ENCODE data around the gene SSR1.

Gene SSR1

GRCh38 chr6:7271205-7271534, 41.8 kb downstream of the SSR1 start:
- Histone ChIP-seq H3K4ac (ENCODE audit: low read depth in 1 of 2, low read length in 2 of 2) (no peak overlapping the region), H3K9ac (ENCODE audit: low read length) (no peak overlapping the region), H3K18ac (ENCODE audit: low read depth in 1 of 2, low read length in 2 of 2) (peak overlapping the region in 1 of 2 experiments; percentile 57), H2AK5ac (ENCODE audit: low read length, severe bottlenecking) (no peak overlapping the region), H2AFZ (ENCODE audit: low read depth, low read length) (no peak overlapping the region), H2BK5ac (ENCODE audit: low read depth, low read length, poor library complexity, severe bottlenecking) (no peak overlapping the region), H3K36me3 (ENCODE audit: control insufficient read depth in 1 of 2, insufficient read depth in 2 of 2, low read depth in 1 of 2, low read length in 2 of 2) (no peaks in the 10 kb centered on the region), H3K27ac (ENCODE audit: low read length, poor library complexity, severe bottlenecking) (no peak overlapping the region), H4K91ac (ENCODE audit: low read length) (no peak overlapping the region), H3K4me1 (ENCODE audit: control insufficient read depth, insufficient read depth, low read depth, low read length) (peaks cover 21% of the 10 kb centered on the region), H3K4me3 (ENCODE audit: insufficient read depth in 1 of 2, low read depth in 1 of 2, low read length in 2 of 2) (no peak overlapping the region), H3K27me3 (ENCODE audit: control insufficient read depth in 1 of 2, insufficient read depth in 1 of 2, low read length in 2 of 2) (no peaks in the 10 kb centered on the region), H3K9me3 (ENCODE audit: control insufficient read depth, low read length) (no peaks in the 10 kb centered on the region), H3K14ac (ENCODE audit: low read length in 2 of 2) (peak overlapping the region in 1 of 2 experiments; percentile 63), H2BK15ac (ENCODE audit: low read depth, poor library complexity, severe bottlenecking) (no peak overlapping the region), H3K4me2 (ENCODE audit: low read length, poor library complexity, severe bottlenecking) (no peak overlapping the region), H4K8ac (ENCODE audit: low read length) (no peak overlapping the region), H3K79me1 (replicated peaks; ENCODE audit: low read length, poor library complexity, severe bottlenecking) (no peaks in the 10 kb centered on the region), H2BK120ac (ENCODE audit: low read depth, low read length) (no peak overlapping the region), H3K23ac (ENCODE audit: low read length in 2 of 2) (no peak overlapping the region), H2BK12ac (ENCODE audit: low read length in 2 of 2) (no peak overlapping the region)
- DNase-seq: no peak
- WGBS: 87% methylated on average over 11 of the region's 11 CpGs

DNA sequence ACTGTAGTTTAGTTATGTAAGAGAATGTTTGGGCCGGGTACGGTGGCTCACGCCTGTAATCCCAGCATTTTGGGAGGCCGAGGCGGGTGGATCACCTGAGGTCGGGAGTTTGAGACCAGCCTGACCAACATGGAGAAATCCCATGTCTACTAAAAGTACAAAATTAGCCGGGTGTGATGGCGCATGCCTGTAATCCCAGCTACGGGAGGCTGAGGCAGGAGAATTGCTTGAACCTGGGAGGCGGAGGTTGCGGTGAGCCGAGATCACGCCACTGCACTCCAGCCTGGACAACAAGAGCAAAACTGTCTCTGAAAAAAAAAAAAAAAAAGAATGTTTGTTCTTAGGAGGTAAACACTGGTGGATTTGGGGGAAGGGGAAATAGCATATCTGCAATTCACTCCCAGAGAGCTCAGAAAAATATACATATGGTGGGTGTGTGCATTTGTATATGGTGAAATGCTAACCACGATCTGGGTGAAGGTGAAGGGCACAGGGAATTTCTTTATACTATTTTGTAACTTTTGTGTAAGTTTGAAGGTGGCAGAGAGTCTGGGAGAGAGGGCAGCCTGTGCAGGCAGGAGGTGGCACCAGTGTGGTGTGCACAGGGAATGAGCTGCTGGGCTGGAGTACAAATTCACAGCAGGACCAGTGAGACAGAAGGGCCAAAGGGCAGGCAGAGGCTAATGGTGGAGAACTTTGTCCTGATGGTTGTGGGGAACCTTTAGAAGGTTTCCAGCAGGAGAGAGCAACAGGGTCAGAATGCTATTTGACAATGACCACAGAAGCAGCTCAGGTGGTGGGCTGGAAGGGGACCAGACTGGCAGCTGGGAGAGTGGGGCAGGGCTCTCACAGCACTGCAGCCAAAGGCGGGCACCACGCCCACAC, 42.4 kb downstream of the SSR1 start:
- WGBS: 85% methylated on average over 16 of the region's 16 CpGs
- Histone ChIP-seq H3K9me3 (ENCODE audit: control insufficient read depth, low read length) (no peaks in the 10 kb centered on the region), H2AK5ac (ENCODE audit: low read length, severe bottlenecking) (no peak overlapping the region)

DNA sequence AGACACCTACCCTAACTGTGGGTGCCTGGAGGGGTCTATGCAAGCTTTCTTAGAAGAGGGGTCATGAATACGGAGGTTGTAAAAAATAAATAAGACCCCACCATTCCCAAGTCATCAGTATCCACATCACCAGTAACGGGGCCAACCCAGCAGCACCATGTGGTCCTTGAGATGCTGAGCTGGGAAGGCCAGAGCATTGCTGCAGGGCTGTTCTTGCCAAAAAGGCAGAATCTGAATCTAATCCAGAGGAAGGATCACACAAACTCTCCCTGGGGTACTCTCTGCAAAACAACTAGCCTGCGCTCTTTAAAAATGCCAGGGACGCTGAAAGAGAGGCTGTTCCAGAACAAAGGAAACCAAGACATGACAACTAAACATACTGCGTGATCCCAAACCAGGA, 43.2 kb downstream of the SSR1 start:
- no peak overlapping the region for H2AFZ ChIP-seq (ENCODE audit: low read depth, low read length)
- no peaks in the 10 kb centered on the region for H3K36me3 ChIP-seq (ENCODE audit: control insufficient read depth in 1 of 2, insufficient read depth in 2 of 2, low read depth in 1 of 2, low read length in 2 of 2)
- H3K9me3 ChIP-seq (ENCODE audit: control insufficient read depth, low read length): no peaks in the 10 kb centered on the region
- H3K23ac ChIP-seq (ENCODE audit: low read length in 2 of 2): no peak overlapping the region
- no peak overlapping the region for H3K27ac ChIP-seq (ENCODE audit: low read length, poor library complexity, severe bottlenecking)
- no peak overlapping the region for H3K18ac ChIP-seq (ENCODE audit: low read depth in 1 of 2, low read length in 2 of 2)
- H2AK5ac ChIP-seq (ENCODE audit: low read length, severe bottlenecking): no peak overlapping the region
- H4K91ac ChIP-seq (ENCODE audit: low read length): no peak overlapping the region
- H4K8ac ChIP-seq (ENCODE audit: low read length): no peak overlapping the region
- peak overlapping the region; percentile 41 for H3K9ac ChIP-seq (ENCODE audit: low read length)
- H2BK120ac ChIP-seq (ENCODE audit: low read depth, low read length): no peak overlapping the region
- H3K4me2 ChIP-seq (ENCODE audit: low read length, poor library complexity, severe bottlenecking): no peak overlapping the region
- no peak overlapping the region for H2BK12ac ChIP-seq (ENCODE audit: low read length in 2 of 2)
- no peaks in the 10 kb centered on the region for H3K27me3 ChIP-seq (ENCODE audit: control insufficient read depth in 1 of 2, insufficient read depth in 1 of 2, low read length in 2 of 2)
- no peak overlapping the region for H2BK5ac ChIP-seq (ENCODE audit: low read depth, low read length, poor library complexity, severe bottlenecking)
- H3K4me3 ChIP-seq (ENCODE audit: insufficient read depth in 1 of 2, low read depth in 1 of 2, low read length in 2 of 2): no peak overlapping the region
- H3K79me1 ChIP-seq (replicated peaks; ENCODE audit: low read length, poor library complexity, severe bottlenecking): no peaks in the 10 kb centered on the region
- no peak for DNase-seq
- H3K4ac ChIP-seq (ENCODE audit: low read depth in 1 of 2, low read length in 2 of 2): no peak overlapping the region
- no peak overlapping the region for H3K14ac ChIP-seq (ENCODE audit: low read length in 2 of 2)
- no peak overlapping the region for H2BK15ac ChIP-seq (ENCODE audit: low read depth, poor library complexity, severe bottlenecking)
- WGBS: 95% methylated on average over 5 of the region's 5 CpGs
- H3K4me1 ChIP-seq (ENCODE audit: control insufficient read depth, insufficient read depth, low read depth, low read length): peaks cover 21% of the 10 kb centered on the region

More for the DNA sequence above, 42.4 kb downstream of the SSR1 start:
- Histone ChIP-seq H3K23ac (ENCODE audit: low read length in 2 of 2) (peak overlapping the region in 1 of 2 experiments; percentile 83), H2AFZ (ENCODE audit: low read depth, low read length) (no peak overlapping the region), H2BK15ac (ENCODE audit: low read depth, poor library complexity, severe bottlenecking) (no peak overlapping the region), H3K79me1 (replicated peaks; ENCODE audit: low read length, poor library complexity, severe bottlenecking) (no peaks in the 10 kb centered on the region), H2BK5ac (ENCODE audit: low read depth, low read length, poor library complexity, severe bottlenecking) (no peak overlapping the region), H3K18ac (ENCODE audit: low read depth in 1 of 2, low read length in 2 of 2) (peak overlapping the region in 1 of 2 experiments; percentile 57), H3K4me3 (ENCODE audit: insufficient read depth in 1 of 2, low read depth in 1 of 2, low read length in 2 of 2) (no peak overlapping the region), H3K36me3 (ENCODE audit: control insufficient read depth in 1 of 2, insufficient read depth in 2 of 2, low read depth in 1 of 2, low read length in 2 of 2) (no peaks in the 10 kb centered on the region), H2BK12ac (ENCODE audit: low read length in 2 of 2) (no peak overlapping the region), H3K27ac (ENCODE audit: low read length, poor library complexity, severe bottlenecking) (no peak overlapping the region), H3K4me2 (ENCODE audit: low read length, poor library complexity, severe bottlenecking) (no peak overlapping the region), H4K91ac (ENCODE audit: low read length) (no peak overlapping the region), H3K14ac (ENCODE audit: low read length in 2 of 2) (peak overlapping the region in 1 of 2 experiments; percentile 63), H3K4me1 (ENCODE audit: control insufficient read depth, insufficient read depth, low read depth, low read length) (peaks cover 21% of the 10 kb centered on the region), H3K27me3 (ENCODE audit: control insufficient read depth in 1 of 2, insufficient read depth in 1 of 2, low read length in 2 of 2) (no peaks in the 10 kb centered on the region), H2BK120ac (ENCODE audit: low read depth, low read length) (no peak overlapping the region), H4K8ac (ENCODE audit: low read length) (no peak overlapping the region), H3K9ac (ENCODE audit: low read length) (peak overlapping the region; percentile 41), H3K4ac (ENCODE audit: low read depth in 1 of 2, low read length in 2 of 2) (no peak overlapping the region)
- DNase-seq: no peak

DNA sequence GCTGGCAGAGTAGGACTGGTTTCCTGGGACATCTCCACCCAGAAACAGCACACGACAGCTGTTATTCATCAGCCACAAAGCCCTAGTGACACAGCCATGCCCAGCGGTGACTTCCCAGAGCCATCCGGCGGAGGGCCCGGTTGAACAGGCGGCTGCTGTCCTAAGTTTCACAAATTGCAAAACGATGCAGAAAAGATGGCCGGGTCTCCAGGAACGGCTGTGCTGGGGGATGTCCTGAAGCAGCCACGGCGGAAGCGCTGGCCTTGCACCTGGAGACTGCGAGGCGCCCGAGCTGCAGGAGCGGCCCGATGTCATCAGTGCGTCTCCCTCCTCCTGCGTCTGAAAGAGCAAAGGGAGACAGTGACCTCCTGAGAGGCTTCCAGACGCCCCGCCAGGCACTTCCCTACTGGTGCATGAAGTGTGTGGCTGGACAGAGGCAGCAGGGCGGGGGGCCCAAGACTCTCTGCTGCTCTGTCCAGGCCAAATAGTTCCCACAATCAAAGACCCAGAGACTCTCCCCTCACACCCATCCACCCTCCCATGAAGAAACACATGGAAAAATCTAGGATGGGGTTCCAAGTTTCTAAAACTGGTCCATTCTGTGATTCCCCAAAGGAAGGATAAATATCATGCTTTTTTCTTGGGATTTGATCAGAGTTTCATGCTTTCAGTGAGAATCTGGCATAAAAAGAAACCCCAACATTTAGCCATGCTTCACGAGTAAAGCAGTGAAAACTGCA, 44.0 kb downstream of the SSR1 start:
- H3K27ac ChIP-seq (ENCODE audit: low read length, poor library complexity, severe bottlenecking): no peak overlapping the region
- no peak overlapping the region for H4K91ac ChIP-seq (ENCODE audit: low read length)
- peak overlapping the region in 1 of 2 experiments; percentile 34 for H3K18ac ChIP-seq (ENCODE audit: low read depth in 1 of 2, low read length in 2 of 2)
- H2AK5ac ChIP-seq (ENCODE audit: low read length, severe bottlenecking): no peak overlapping the region
- no peak overlapping the region for H3K9ac ChIP-seq (ENCODE audit: low read length)
- no peak overlapping the region for H2BK120ac ChIP-seq (ENCODE audit: low read depth, low read length)
- H3K4me3 ChIP-seq (ENCODE audit: insufficient read depth in 1 of 2, low read depth in 1 of 2, low read length in 2 of 2): no peak overlapping the region
- H3K79me1 ChIP-seq (replicated peaks; ENCODE audit: low read length, poor library complexity, severe bottlenecking): no peaks in the 10 kb centered on the region
- no peak overlapping the region for H2BK12ac ChIP-seq (ENCODE audit: low read length in 2 of 2)
- no peak overlapping the region for H2BK5ac ChIP-seq (ENCODE audit: low read depth, low read length, poor library complexity, severe bottlenecking)
- peaks cover 21% of the 10 kb centered on the region for H3K4me1 ChIP-seq (ENCODE audit: control insufficient read depth, insufficient read depth, low read depth, low read length)
- H3K4ac ChIP-seq (ENCODE audit: low read depth in 1 of 2, low read length in 2 of 2): peak overlapping the region in 1 of 2 experiments; percentile 35
- H3K4me2 ChIP-seq (ENCODE audit: low read length, poor library complexity, severe bottlenecking): no peak overlapping the region
- no peaks in the 10 kb centered on the region for H3K36me3 ChIP-seq (ENCODE audit: control insufficient read depth in 1 of 2, insufficient read depth in 2 of 2, low read depth in 1 of 2, low read length in 2 of 2)
- H2AFZ ChIP-seq (ENCODE audit: low read depth, low read length): no peak overlapping the region
- DNase-seq: no peak
- no peak overlapping the region for H4K8ac ChIP-seq (ENCODE audit: low read length)
- WGBS: 91% methylated on average over 22 of the region's 23 CpGs
- no peaks in the 10 kb centered on the region for H3K9me3 ChIP-seq (ENCODE audit: control insufficient read depth, low read length)
- no peaks in the 10 kb centered on the region for H3K27me3 ChIP-seq (ENCODE audit: control insufficient read depth in 1 of 2, insufficient read depth in 1 of 2, low read length in 2 of 2)
- no peak overlapping the region for H2BK15ac ChIP-seq (ENCODE audit: low read depth, poor library complexity, severe bottlenecking)
- no peak overlapping the region for H3K23ac ChIP-seq (ENCODE audit: low read length in 2 of 2)
- H3K14ac ChIP-seq (ENCODE audit: low read length in 2 of 2): no peak overlapping the region

Data from mesenchymal stem cell (in vitro differentiated cells and primary cell).